ES-I3 (cell line): ENCODE results near the gene PEF1.
"Not testable (repeated sequence)": the region's sequence is repeated elsewhere in the genome, so short reads cannot be mapped to it uniquely, and the experiment has no call there.

Source experiments
- H3K36me3 ChIP-seq: 2 replicates; pipeline ENCODE4 v1.6.1; 2013; ENCODE audit warnings: mild to moderate bottlenecking, low read length, control low read depth, moderate library complexity; ENCODE audit not compliant: insufficient read depth
- H3K4me1 ChIP-seq: 2 replicates; pipeline ENCODE4 v1.6.1; 2013; ENCODE audit warnings: mild to moderate bottlenecking, control low read depth, low read length; ENCODE audit not compliant: insufficient read depth
- H3K9ac ChIP-seq: 2 replicates; pipeline ENCODE4 v1.6.1; 2013; ENCODE audit warnings: low read depth, mild to moderate bottlenecking, low read length, moderate library complexity
- H3K9me3 ChIP-seq: 2 replicates; pipeline ENCODE4 v1.6.1; 2013; ENCODE audit warnings: mild to moderate bottlenecking, low read length, moderate library complexity; ENCODE audit not compliant: control insufficient read depth, insufficient read depth

Gene PEF1

DNA sequence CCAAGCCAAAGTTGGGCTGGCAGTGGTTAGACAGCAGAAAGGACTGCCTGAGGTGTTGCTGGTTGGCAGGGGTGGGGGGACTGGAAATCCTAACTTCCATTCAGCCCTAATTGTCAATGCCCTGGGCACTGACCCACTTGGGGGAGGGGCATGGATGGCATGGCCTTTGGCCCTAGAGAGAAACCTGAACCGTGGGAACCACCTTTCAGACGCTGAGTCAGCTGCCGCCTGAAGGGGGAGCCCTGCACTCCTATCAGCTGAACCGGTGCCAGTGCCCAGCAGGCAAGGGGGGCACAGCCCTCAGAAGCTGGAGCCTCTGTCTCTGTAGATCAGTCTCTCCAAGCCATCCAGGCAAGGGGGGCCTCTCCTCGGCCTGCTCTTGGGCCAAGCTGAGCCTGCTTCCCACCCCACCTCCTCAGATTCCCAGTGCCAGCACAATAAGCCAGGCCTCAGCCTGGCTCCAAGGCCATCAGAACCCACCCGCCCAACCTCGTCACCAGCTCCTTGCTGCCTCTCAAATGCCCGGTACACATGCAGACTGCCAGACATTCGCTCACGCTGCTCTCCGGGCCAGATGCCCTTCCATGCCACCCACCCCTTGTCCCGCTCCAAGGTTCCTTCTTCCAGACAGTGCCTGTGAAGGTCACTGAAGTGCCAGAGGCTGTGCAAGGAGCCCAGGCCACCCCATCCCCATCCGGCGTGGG lies 56.8 kb downstream of the PEF1 start:
- Histone ChIP-seq H3K4me1 (peaks cover 11% of the 10 kb centered on the region), H3K36me3 (no peaks in the 10 kb centered on the region), H3K9ac (no peak overlapping the region), H3K9me3 (no peaks in the 10 kb centered on the region)

DNA sequence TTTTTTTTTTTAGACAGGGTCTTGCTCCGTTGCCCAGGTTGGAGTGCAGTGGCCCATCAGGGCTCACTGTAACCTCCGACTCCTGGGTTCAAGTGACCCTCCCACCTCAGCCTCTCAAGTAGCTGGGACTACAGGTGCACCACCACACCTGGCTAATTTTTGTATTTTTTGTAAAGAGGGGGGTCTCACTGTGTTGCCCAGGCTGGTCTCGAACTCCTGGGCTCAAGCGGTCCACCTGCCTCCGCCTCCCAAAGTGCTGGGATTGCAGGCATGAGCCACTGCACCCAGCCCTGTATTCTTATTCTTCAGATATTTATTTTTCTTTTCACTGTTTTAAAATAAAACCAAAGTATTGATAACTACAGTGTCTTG lies 57.4 kb downstream of the PEF1 start:
- H3K36me3 ChIP-seq, H3K9me3 ChIP-seq, H3K9ac ChIP-seq: not testable (repeated sequence)
- H3K4me1 ChIP-seq, result peaks cover 17% of the 10 kb centered on the region

DNA sequence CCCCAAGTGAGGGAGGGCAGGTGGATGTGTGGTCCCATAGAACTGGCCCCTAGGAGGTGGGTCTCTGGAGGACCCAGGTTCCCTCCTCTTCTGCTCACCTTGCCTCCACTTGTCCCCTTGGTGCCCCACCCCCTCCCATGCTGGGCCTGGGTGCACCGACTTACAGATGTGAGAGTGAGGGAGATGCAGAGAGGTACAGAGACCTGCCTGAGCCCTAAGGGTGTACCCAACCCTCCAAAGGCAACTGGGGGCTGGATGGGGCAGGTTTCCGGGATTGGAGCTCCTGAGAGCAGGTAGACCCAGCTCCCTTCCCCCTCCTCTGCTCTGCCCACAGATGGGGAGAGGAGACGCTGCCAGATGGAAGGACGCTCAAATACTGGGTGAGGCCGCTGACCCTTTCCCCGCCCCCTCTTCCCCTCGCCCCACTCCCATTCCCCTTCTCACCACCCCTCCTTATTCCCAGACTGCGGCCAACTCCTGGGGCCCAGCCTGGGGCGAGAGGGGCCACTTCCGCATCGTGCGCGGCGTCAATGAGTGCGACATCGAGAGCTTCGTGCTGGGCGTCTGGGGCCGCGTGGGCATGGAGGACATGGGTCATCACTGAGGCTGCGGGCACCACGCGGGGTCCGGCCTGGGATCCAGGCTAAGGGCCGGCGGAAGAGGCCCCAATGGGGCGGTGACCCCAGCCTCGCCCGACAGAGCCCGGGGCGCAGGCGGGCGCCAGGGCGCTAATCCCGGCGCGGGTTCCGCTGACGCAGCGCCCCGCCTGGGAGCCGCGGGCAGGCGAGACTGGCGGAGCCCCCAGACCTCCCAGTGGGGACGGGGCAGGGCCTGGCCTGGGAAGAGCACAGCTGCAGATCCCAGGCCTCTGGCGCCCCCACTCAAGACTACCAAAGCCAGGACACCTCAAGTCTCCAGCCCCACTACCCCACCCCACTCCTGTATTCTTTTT lies 58.0 kb downstream of the PEF1 start:
- Histone ChIP-seq H3K4me1 (peaks cover 21% of the 10 kb centered on the region), H3K36me3 (no peaks in the 10 kb centered on the region), H3K9ac (no peak overlapping the region), H3K9me3 (no peaks in the 10 kb centered on the region)

DNA sequence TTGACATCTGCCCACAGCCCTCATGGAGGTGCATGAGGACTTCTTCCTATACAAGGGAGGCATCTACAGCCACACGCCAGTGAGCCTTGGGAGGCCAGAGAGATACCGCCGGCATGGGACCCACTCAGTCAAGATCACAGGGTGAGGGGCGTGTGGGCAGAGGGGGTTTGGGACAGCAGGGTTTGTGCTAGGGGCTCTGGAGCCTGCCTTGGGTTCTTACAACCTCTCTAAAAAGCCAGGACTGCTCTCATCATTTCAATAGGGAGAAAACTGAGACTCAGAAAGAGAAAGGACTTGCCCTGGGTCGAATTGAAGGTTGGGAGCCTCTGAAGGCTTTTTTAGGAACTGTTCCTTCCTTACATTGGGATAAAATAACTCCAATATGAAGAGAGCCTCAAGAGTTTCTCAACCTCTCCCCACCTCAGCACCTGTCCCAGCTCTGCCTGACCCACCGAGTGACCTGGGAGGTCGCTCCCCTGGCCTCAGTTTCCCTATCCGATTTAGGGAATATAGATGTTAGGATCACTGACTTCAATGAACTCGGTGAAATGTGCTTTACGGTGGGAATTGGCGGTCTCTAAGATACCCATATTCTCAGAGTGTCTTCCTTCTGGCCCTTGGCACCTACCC lies 58.8 kb downstream of the PEF1 start:
- Histone ChIP-seq H3K36me3 (no peaks in the 10 kb centered on the region), H3K9ac (no peak overlapping the region), H3K4me1 (peaks cover 28% of the 10 kb centered on the region)

DNA sequence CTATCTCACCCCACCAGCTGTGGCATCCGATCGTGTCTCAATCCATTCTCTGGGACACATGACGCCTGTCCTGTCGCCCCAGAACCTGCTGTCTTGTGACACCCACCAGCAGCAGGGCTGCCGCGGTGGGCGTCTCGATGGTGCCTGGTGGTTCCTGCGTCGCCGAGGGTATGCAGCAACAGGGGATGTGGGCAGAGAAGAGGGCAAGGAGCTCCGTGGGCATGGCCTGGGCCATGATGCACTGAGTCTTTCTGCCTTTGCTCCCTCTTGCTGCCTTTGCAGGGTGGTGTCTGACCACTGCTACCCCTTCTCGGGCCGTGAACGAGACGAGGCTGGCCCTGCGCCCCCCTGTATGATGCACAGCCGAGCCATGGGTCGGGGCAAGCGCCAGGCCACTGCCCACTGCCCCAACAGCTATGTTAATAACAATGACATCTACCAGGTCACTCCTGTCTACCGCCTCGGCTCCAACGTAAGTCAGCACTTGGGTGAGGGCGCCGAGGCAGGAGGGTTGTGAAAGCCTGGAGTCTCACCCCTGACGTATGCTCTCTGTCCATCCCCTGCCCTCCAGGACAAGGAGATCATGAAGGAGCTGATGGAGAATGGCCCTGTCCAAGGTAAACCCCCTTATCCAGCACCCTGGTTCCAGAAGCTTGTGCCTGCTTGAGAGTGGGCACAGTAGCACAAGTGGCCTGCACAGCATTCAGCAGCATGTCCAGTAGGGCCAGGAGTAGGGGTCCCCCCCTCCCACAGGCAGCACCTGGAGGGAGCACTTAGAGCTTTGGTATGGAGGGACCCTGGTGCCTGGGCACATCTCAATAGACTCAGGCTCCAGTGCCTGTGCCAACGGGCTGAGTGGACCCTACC lies 59.6 kb downstream of the PEF1 start:
- H3K9me3 ChIP-seq, result no peaks in the 10 kb centered on the region
- H3K36me3 ChIP-seq, result no peaks in the 10 kb centered on the region
- peaks cover 35% of the 10 kb centered on the region for H3K4me1 ChIP-seq
- H3K9ac ChIP-seq, result no peak overlapping the region

More for the DNA sequence above, 58.8 kb downstream of the PEF1 start:
- no peaks in the 10 kb centered on the region for H3K9me3 ChIP-seq

- Histone ChIP-seq H3K9ac (no peak overlapping the region), H3K4me1 (peaks cover 43% of the 10 kb centered on the region)
These were observed 60.4 kb downstream of the PEF1 start for GRCh38 chr1:31583995-31584868.

DNA sequence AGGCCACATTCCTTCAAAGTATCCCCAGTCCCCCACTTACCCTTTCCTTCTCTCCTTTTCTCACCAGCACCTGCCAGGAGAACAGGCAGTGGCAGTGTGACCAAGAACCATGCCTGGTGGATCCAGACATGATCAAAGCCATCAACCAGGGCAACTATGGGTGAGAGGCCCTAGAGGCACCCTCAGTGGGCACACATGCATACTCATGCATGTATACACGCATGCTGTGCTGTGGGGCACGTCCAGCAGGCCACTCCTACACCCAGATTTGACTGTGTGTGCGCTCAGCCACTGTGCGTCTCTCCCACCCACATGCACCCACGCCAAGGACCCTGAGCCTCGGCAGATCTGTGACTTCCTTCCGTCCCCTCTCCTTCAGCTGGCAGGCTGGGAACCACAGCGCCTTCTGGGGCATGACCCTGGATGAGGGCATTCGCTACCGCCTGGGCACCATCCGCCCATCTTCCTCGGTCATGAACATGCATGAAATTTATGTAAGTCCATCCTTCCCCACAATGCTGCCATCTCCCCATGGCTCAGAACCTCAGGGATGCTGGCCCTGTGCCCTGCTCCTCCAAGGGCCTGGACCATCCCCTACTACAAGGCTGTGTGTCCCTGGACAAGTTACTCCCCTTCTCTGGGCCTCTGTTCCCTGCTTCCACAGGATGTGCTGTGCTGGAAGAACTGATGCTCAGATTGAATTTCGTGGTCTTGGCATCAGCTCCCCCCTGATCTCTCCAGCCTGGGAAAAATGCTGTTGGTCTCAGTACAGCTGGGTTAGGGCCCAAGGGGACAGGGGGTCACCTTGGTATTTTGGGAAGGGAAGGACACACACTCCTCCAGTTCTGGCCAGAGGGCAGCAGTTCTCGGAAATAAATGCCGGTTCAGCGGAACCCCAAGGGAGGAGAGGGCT lies 61.3 kb downstream of the PEF1 start:
- peaks cover 44% of the 10 kb centered on the region for H3K4me1 ChIP-seq
- H3K9ac ChIP-seq, result no peak overlapping the region
- no peaks in the 10 kb centered on the region for H3K36me3 ChIP-seq
- H3K9me3 ChIP-seq, result no peaks in the 10 kb centered on the region

More at GRCh38 chr1:31583995-31584868, 60.4 kb downstream of the PEF1 start:
- Histone ChIP-seq H3K9me3 (no peaks in the 10 kb centered on the region), H3K36me3 (no peaks in the 10 kb centered on the region)

- no peaks in the 10 kb centered on the region for H3K36me3 ChIP-seq
- no peak overlapping the region for H3K9ac ChIP-seq
- no peaks in the 10 kb centered on the region for H3K9me3 ChIP-seq
- peaks cover 47% of the 10 kb centered on the region for H3K4me1 ChIP-seq
These were observed 62.6 kb downstream of the PEF1 start for GRCh38 chr1:31581821-31582810.

DNA sequence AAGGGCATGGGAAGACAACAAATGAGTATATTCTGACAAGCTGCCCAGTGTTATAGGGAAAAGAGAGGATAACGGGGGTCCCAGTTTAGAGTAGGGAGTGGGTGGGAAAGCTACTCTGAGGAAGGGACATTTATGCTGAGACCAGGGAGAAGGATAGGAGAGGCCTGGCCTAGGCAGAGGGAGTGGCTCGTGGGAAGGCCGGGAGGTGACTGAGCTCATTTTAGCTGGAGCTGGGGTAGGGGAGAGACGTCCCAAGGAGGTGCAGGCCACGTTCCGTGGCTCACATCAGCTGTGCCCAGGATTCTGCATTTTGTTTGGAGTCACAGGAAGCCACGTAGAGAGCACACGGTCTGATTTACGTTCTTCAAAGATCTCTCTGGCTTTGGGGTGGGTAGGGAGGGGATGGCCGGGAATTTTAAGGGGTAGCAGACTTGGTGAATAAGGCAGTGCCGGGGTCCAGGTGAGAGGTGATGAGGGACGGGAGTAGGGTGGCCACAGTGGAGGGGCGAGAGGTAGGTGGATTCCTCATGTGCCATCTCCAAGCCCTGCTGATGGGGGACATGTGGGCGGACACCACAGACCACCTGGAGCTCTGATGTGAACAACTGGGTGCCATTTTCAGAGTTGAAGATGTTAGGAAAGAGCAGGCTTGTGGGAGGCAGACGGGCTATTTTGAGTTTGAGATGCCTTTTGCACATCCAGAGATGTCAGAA lies 63.6 kb downstream of the PEF1 start:
- H3K9ac ChIP-seq, result no peak overlapping the region

DNA sequence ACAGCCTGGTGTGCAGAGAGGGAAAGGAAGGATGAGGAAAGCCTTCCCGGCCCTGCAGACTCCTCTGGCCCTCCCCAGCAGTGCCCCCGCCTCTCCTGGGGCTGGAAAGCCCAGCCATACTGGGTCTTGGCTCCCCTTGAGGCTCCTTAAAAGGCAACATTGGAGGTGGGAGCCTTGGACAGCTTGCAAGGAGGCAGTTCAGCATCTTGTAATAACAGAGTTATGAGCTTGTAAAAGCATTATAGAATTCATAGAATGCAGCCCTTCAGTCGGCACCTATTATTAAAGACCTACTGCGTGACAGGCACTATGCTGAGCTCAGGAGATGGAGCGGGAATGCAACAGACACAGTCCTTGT lies 64.2 kb downstream of the PEF1 start:
- Histone ChIP-seq H3K36me3 (no peaks in the 10 kb centered on the region), H3K4me1 (peaks cover 57% of the 10 kb centered on the region), H3K9ac (no peak overlapping the region), H3K9me3 (no peaks in the 10 kb centered on the region)

More for the DNA sequence above, 63.6 kb downstream of the PEF1 start:
- H3K36me3 ChIP-seq, result no peaks in the 10 kb centered on the region
- peaks cover 53% of the 10 kb centered on the region for H3K4me1 ChIP-seq
- H3K9me3 ChIP-seq, result no peaks in the 10 kb centered on the region
